GM12874 (cell line): ENCODE data around the gene FBXO24.

Source experiments
- CTCF ChIP-seq: IDR thresholded peaks from 2 replicates; pipeline ENCODE4 v1.5.1; 2011; ENCODE audit warnings: low read depth, mild to moderate bottlenecking, control low read depth, low read length, moderate library complexity; ENCODE audit not compliant: insufficient read depth

Gene FBXO24

GRCh38 chr7:100642534-100642907 is 56.4 kb downstream of the FBXO24 start:
- no peak for TF ChIP-seq CTCF

- TF ChIP-seq CTCF: no peak
Measured at GRCh38 chr7:100649826-100650565, 63.9 kb downstream of the FBXO24 start.
